Upper lobe of left lung (tissue), 6 donors: ENCODE results near the gene NFKB2. TPM values are rescaled to one million over a fixed set of nuclear protein-coding genes. Genes with fewer than 3 reads are reported as not detected.
A peak's percentile ranks its signal among the peaks of the same experiment; 100 is the strongest.

Source experiments
- ATAC-seq, 2 donors: fragments of 200-7000 bp; cut with Tn5 transposase; one replicate each; pipeline ENCODE4 v1.9.1; 2022; ENCODE audit warnings: mild to moderate bottlenecking in 2 of 2, moderate library complexity in 2 of 2; ENCODE audit not compliant: low FRiP score in 2 of 2
- DNase-seq, 2 donors: peaks; one replicate each; pipeline ENCODE4 v3.0.0-alpha.2; 2019 to 2020
- H3K27ac ChIP-seq, 4 donors: fragments of 200-600 bp; sonication (generic); one replicate each; pipeline ENCODE4 v1.5.1; 2016 to 2019
- H3K27me3 ChIP-seq, 4 donors: fragments of 200-600 bp; sonication (generic); one replicate each; pipeline ENCODE4 v1.5.1; 2017 to 2019
- H3K36me3 ChIP-seq, 4 donors: fragments of 200-600 bp; sonication (generic); one replicate each; pipeline ENCODE4 v1.5.1; 2016 to 2019
- H3K4me1 ChIP-seq, 4 donors: fragments of 200-600 bp; sonication (generic); one replicate each; pipeline ENCODE4 v1.5.1; 2018 to 2019
- H3K4me3 ChIP-seq, 4 donors: fragments of 200-600 bp; sonication (generic); one replicate each; pipeline ENCODE4 v1.5.1; 2017 to 2019; ENCODE audit warnings: mild to moderate bottlenecking in 2 of 4, moderate library complexity in 1 of 4
- H3K9me3 ChIP-seq, 4 donors: fragments of 200-600 bp; sonication (generic); one replicate each; pipeline ENCODE4 v1.5.1; 2018 to 2019
- CTCF ChIP-seq, 6 experiments: fragments of 450-650 bp in 4 of 6; fragments of 200-600 bp in 2 of 6; sonication (generic) in 2 of 6; IDR thresholded peaks; one replicate each; pipeline ENCODE4 v1.5.1; 2016 to 2019; ENCODE audit warnings: antibody characterized with exemption in 6 of 6
- EP300 ChIP-seq, 4 donors: sonication (generic); formaldehyde crosslinking; IDR thresholded peaks; one replicate each; pipeline ENCODE4 v1.5.1; 2017; ENCODE audit warnings: antibody characterized with exemption in 4 of 4, control low read depth in 2 of 4
- POLR2A ChIP-seq, 4 donors: fragments of 450-650 bp; IDR thresholded peaks; one replicate each; pipeline ENCODE4 v1.5.1; 2016 to 2017; ENCODE audit warnings: antibody characterized with exemption in 4 of 4, mild to moderate bottlenecking in 2 of 4
- POLR2AphosphoS5 ChIP-seq, 2 donors: sonication (generic); formaldehyde crosslinking; IDR thresholded peaks; one replicate each; pipeline ENCODE4 v1.5.1; 2017; ENCODE audit warnings: antibody characterized with exemption in 2 of 2
- WGBS, 2 donors: methylation state at CpG; one replicate each; pipeline ENCODE4 v1.1.5; 2017 to 2018; 5-methylcytosine and 5-hydroxymethylcytosine counted together
- total RNA-seq, 6 donors: library from RNA; depleted of rRNA in 4 of 6; stranded (reverse); fragments of >200 nt in 4 of 6; gene quantifications; one replicate each; pipeline versions ENCODE4 v1.1.0 to v1.2.1, GENCODE V29; 2016 to 2021
- donor health status: DM: no; HTN: no; CAD: no; lungs with moderate emphysema.
- donor health status: DM: no; HTN: yes; CAD: no; lungs with severe emphysema.

The NFKB2 gene
- total RNA-seq, 6 donors from 2014 or later: 31.2 to 67.6 (median 41.2) TPM

GRCh38 chr10:102384606-102385429 lies 10.7 kb upstream of the NFKB2 start:
- 64 to 76% methylated on average over 4 of the region's 4 CpGs for WGBS, 2 donors
- H3K4me3 ChIP-seq: no peak overlapping the region
- peaks cover 8 to 17% (median 12%) of the 10 kb centered on the region in 4 donors for H3K4me1 ChIP-seq
- TF ChIP-seq EP300 (IDR thresholded peaks at IDR 0.05) (peak in 1 of 4 donors; percentile 40), POLR2AphosphoS5 (IDR thresholded peaks at IDR 0.05) (no peak)
- H3K27me3 ChIP-seq: no peaks in the 10 kb centered on the region
- no peaks in the 10 kb centered on the region for H3K9me3 ChIP-seq
- H3K36me3 ChIP-seq: peaks cover 16 to 37% (median 33%) of the 10 kb centered on the region in 4 donors
- ATAC-seq: peak; percentile 68 to 84
- peak overlapping the region; percentile 12 to 64 (median 30) for H3K27ac ChIP-seq
- peak in 1 of 2 donors; percentile 78 for DNase-seq

DNA sequence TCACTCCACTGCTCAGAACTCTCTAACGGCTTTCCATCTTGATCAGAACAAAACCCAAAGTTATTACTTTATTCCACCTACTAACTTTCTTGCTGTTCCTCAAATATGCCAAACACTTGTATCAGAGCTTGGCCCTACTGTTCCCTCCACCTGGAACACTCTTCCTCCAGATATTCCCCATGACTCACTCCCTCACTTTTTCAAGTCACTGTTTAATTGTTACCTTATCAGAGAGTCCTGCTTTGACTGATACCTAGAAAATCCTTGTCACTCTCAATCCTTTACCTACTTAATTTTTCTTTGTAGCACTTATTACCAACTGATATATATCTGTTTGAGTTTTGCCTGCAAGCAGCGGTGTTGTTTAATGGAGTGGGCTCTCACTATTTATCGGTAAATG lies 5.6 kb upstream of the NFKB2 start:
- no peaks in the 10 kb centered on the region for H3K36me3 ChIP-seq
- no peaks in the 10 kb centered on the region for H3K9me3 ChIP-seq
- ATAC-seq (no peak), DNase-seq (no peak)
- H3K4me1 ChIP-seq: peaks cover 13 to 26% (median 22%) of the 10 kb centered on the region in 4 donors
- H3K27me3 ChIP-seq: no peaks in the 10 kb centered on the region
- TF ChIP-seq POLR2A (IDR thresholded peaks at IDR 0.05): no peak
- no peak for TF ChIP-seq CTCF (IDR thresholded peaks at IDR 0.05)
- TF ChIP-seq EP300 (IDR thresholded peaks at IDR 0.05): no peak
- no peak for TF ChIP-seq POLR2AphosphoS5 (IDR thresholded peaks at IDR 0.05)
- H3K4me3 ChIP-seq: no peak overlapping the region
- H3K27ac ChIP-seq: no peak overlapping the region
- WGBS, 2 donors: 85 to 96% methylated on average over 3 of the region's 3 CpGs

- Histone ChIP-seq H3K27ac (no peak overlapping the region), H3K36me3 (peaks cover 0 to 4% (median 3%) of the 10 kb centered on the region in 4 donors), H3K4me3 (no peak overlapping the region), H3K9me3 (no peaks in the 10 kb centered on the region), H3K4me1 (peaks cover 22 to 31% (median 28%) of the 10 kb centered on the region in 4 donors), H3K27me3 (no peaks in the 10 kb centered on the region)
- ATAC-seq (no peak), DNase-seq (no peak)
- TF ChIP-seq EP300 (IDR thresholded peaks at IDR 0.05): no peak
- TF ChIP-seq CTCF (IDR thresholded peaks at IDR 0.05): no peak
- TF ChIP-seq POLR2AphosphoS5 (IDR thresholded peaks at IDR 0.05): no peak
- no peak for TF ChIP-seq POLR2A (IDR thresholded peaks at IDR 0.05)
- WGBS, 2 donors: 82 to 83% methylated on average over 5 of the region's 5 CpGs
These were observed 3.2 kb upstream of the NFKB2 start for GRCh38 chr10:102392306-102392705.

- H3K4me3 ChIP-seq: peak overlapping the region; percentile 61 to 82 (median 68)
- TF ChIP-seq EP300 (IDR thresholded peaks at IDR 0.05) (no peak), POLR2A (IDR thresholded peaks at IDR 0.05) (no peak), POLR2AphosphoS5 (IDR thresholded peaks at IDR 0.05) (no peak), CTCF (IDR thresholded peaks at IDR 0.05) (peak in 2 of 6 experiments; percentile 95 to 96)
- no peak for ATAC-seq
These were observed 2.0 kb upstream of the NFKB2 start for GRCh38 chr10:102393411-102394078.

More at GRCh38 chr10:102393411-102394078, 2.0 kb upstream of the NFKB2 start:
- DNase-seq: no peak
- H3K4me1 ChIP-seq: peaks cover 32 to 43% (median 36%) of the 10 kb centered on the region in 4 donors
- H3K27ac ChIP-seq: peak overlapping the region; percentile 94 to 97 (median 96)
- WGBS, 2 donors: 34 to 35% methylated on average over 29 to 30 of the region's 30 CpGs
- H3K9me3 ChIP-seq: no peaks in the 10 kb centered on the region
- H3K36me3 ChIP-seq: peaks cover 0 to 16% (median 16%) of the 10 kb centered on the region in 4 donors
- no peaks in the 10 kb centered on the region for H3K27me3 ChIP-seq
